MCF 10A (cell line): ENCODE data around the gene SLAMF7. TPM values are rescaled to one million over a fixed set of nuclear protein-coding genes. Genes with fewer than 3 reads are reported as not detected.

ENCODE experiments used
- BruUV-seq: library from RNA; stranded (reverse); fragments of 400-500 nt; replicated peaks from 2 replicates; lab custom pipeline; 2021; lab: Mats Ljungman, UMichigan
- CTCF ChIA-PET: fragments of 300-600 bp; sonication (Branson Sonifier 250); formaldehyde crosslinking; extraction: SDS; loops from one replicate; lab custom pipeline; 2021; ENCODE audit warnings: antibody characterized with exemption, inconsistent platforms; lab: Yijun Ruan, JAX
- POLR2A ChIA-PET: fragments of 300-600, 350-650 bp; sonication (Branson Sonifier 250); formaldehyde crosslinking; extraction: SDS; loops from one replicate; lab custom pipeline; 2020; ENCODE audit warnings: antibody characterized with exemption, inconsistent platforms; lab: Yijun Ruan, JAX
- DNase-seq: peaks from one replicate; pipeline ENCODE4 v3.0.0-alpha.2; 2018; ENCODE audit not compliant: unreplicated experiment
- H3K27ac Mint-ChIP-seq: one replicate; pipeline ENCODE4 v1.8.0; 2022; ENCODE audit warnings: mild to moderate bottlenecking, low read depth, mixed read lengths; ENCODE audit not compliant: unreplicated experiment
- H3K27me3 Mint-ChIP-seq: one replicate; pipeline ENCODE4 v1.8.0; 2022; ENCODE audit warnings: mixed read lengths; ENCODE audit not compliant: insufficient read depth, unreplicated experiment
- H3K36me3 Mint-ChIP-seq: one replicate; pipeline ENCODE4 v1.8.0; 2022; ENCODE audit warnings: mild to moderate bottlenecking, moderate library complexity, mixed read lengths; ENCODE audit not compliant: insufficient read depth, unreplicated experiment
- H3K4me1 Mint-ChIP-seq: one replicate; pipeline ENCODE4 v1.8.0; 2022; ENCODE audit warnings: mixed read lengths; ENCODE audit not compliant: insufficient read depth, unreplicated experiment
- H3K4me3 Mint-ChIP-seq: one replicate; pipeline ENCODE4 v1.8.0; 2022; ENCODE audit warnings: mild to moderate bottlenecking, moderate library complexity, mixed read lengths; ENCODE audit not compliant: unreplicated experiment
- H3K9me3 Mint-ChIP-seq: one replicate; pipeline ENCODE4 v1.8.0; 2022; ENCODE audit warnings: mixed read lengths; ENCODE audit not compliant: unreplicated experiment
- intact Hi-C: fragments of 100-400 bp; cut with micrococcal nuclease; formaldehyde crosslinking; loops from 2 replicates; pipeline ENCODE4 v1.14.1; 2022
- total RNA-seq: library from RNA; stranded (reverse); gene quantifications from 2 replicates; pipeline ENCODE4 v1.2.3, GENCODE V29; 2022
- TF ChIP-seq, protein P1 (sequence below): fragments of 200-600 bp; IDR thresholded peaks from one replicate; pipeline ENCODE4 v1.8.0; 2022; ENCODE audit warnings: antibody characterized with exemption, mild to moderate bottlenecking; ENCODE audit not compliant: unreplicated experiment

The SLAMF7 gene
- total RNA-seq, 1 experiment from 2014 or later = 8.6 TPM

DNA sequence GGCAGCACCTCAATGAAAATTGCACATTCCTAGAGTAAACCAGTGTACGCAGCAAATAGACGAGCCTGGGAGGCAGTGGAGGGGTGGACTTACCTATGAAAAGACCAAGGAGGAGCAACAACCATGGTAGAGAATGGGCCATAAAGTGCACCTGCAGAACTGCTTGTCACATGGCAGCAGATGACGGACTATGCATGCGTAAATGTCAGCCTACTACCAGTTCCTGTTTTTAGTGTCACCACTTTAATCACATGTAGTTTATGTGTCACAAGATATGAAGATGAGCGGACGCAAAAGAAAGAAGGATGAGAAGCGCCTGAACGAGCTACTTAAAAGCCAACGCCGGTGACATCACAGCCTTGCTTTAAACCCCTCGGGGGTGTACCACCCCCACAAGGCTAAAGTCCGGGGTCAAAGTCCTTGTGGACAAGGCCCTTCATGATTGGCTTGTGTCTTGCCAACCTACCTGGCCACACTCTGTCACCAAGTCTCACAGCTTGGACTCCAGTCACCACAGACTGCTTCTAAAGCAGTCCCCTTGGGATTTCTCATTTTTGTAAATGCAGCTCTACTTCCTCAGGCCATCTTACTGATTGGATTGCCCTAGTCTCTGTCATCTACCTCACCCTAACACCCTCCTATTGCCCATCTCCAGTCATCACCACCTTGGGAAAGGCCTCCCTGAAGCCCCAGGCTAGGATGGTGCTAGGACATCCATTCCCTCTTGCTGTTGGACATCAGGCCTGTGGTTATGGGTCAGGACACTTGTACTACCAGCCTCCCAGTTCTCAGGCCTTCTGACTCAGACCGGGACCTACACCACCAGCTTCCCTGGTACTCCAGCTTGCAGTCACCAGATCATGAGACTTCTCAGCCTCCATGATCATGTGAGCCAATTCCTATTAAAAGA, 50.9 kb downstream of the SLAMF7 start:
- Mint-ChIP-seq H3K4me3 (no peak overlapping the region), H3K27me3 (no peaks in the 10 kb centered on the region), H3K4me1 (peaks cover 7% of the 10 kb centered on the region), H3K27ac (no peak overlapping the region), H3K9me3 (no peaks in the 10 kb centered on the region), H3K36me3 (peaks cover 5% of the 10 kb centered on the region)
- CTCF ChIA-PET = interaction anchor here (0.6 to 1.5 kb wide), 6 partner anchors 8 to 592 kb away, joined by 3 to 4 read pairs (median 3); no protein-coding TSS in a partner anchor
- intact Hi-C loops = no loop called here
- TF ChIP-seq, protein P1, sequence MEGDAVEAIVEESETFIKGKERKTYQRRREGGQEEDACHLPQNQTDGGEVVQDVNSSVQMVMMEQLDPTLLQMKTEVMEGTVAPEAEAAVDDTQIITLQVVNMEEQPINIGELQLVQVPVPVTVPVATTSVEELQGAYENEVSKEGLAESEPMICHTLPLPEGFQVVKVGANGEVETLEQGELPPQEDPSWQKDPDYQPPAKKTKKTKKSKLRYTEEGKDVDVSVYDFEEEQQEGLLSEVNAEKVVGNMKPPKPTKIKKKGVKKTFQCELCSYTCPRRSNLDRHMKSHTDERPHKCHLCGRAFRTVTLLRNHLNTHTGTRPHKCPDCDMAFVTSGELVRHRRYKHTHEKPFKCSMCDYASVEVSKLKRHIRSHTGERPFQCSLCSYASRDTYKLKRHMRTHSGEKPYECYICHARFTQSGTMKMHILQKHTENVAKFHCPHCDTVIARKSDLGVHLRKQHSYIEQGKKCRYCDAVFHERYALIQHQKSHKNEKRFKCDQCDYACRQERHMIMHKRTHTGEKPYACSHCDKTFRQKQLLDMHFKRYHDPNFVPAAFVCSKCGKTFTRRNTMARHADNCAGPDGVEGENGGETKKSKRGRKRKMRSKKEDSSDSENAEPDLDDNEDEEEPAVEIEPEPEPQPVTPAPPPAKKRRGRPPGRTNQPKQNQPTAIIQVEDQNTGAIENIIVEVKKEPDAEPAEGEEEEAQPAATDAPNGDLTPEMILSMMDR = no peak
- BruUV-seq = no TSS peak
- DNase-seq = no peak
- POLR2A ChIA-PET = interaction anchor here (0.6 kb wide), 1 partner anchor 57 kb away, joined by 4 read pairs; no protein-coding TSS in a partner anchor

DNA sequence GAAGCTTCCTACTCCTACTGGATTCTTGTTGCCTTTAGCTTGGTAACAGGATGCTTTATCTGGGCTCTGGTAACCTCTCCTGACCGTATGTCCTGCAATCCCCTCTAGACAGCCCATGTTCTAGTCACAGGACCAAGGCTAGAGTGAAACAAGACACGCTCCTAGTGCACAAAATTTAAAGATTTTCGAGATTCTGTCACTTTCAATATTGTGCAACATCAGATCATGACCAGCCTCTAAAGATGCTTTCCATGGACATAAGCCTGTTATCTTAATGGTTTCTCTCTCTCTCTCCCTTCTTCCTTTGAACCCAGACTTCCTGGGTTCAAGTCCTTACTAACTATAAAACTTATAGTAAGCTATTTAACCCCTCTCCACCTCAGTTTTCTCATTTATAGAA, 55.3 kb downstream of the SLAMF7 start:
- CTCF ChIA-PET = interaction anchor here (0.7 to 4.4 kb wide), 13 partner anchors 9 to 959 kb away, joined by 3 to 27 read pairs (median 5); no protein-coding TSS in a partner anchor
- Mint-ChIP-seq H3K36me3 (peaks cover 5% of the 10 kb centered on the region), H3K27me3 (no peaks in the 10 kb centered on the region), H3K4me3 (no peak overlapping the region), H3K4me1 (peaks cover 7% of the 10 kb centered on the region), H3K9me3 (no peaks in the 10 kb centered on the region), H3K27ac (no peak overlapping the region)
- POLR2A ChIA-PET = interaction anchor here (1.1 to 1.9 kb wide), 3 partner anchors 20 to 226 kb away, joined by 3 to 7 read pairs (median 6); partner anchors contain the start of gene F11R
- intact Hi-C loops = no loop called here
- no peak for DNase-seq
- no TSS peak for BruUV-seq
- TF ChIP-seq, protein P1 = no peak

DNA sequence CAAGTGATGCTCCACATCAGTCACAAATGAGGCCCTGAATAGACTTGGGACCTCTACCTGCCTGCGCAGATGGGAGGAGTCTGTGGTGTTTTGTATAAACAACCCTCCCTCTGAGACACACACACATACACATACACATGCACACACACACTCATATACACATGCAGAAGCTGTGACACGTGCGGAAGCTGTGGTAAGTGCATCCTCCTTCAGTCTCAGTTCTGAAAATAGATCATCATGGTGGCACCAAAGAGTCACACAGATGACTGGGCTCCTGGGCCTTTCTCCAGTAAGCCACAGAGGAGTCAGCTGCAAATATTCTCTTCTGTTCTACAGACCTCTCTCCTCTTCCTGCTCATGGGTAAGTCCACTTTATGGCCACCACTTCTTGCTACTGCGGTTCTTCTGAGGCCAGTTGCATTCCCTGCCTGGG, 56.9 kb downstream of the SLAMF7 start, which contains the start of gene LY9:
TSS of gene LY9 (plus strand) at position 224 of the 433 bp plus-strand sequence. CDS start at position 238, 14 bp downstream.
- no peaks in the 10 kb centered on the region for H3K9me3 Mint-ChIP-seq

More for the DNA sequence above, 56.9 kb downstream of the SLAMF7 start, which contains the start of gene LY9:
- Mint-ChIP-seq H3K4me3 (no peak within 1 kb of the TSS), H3K27ac (no peak within 1 kb of the TSS), H3K27me3 (no peaks in the 10 kb centered on the region), H3K36me3 (peaks cover 5% of the 10 kb centered on the region), H3K4me1 (peaks cover 7% of the 10 kb centered on the region)
- no peak for DNase-seq
- POLR2A ChIA-PET = interaction anchor here (1.7 kb wide), 1 partner anchor 225 kb away, joined by 6 read pairs; the partner anchor contains the start of gene F11R
- TF ChIP-seq, protein P1 = no peak
- intact Hi-C loops = no loop called here
- BruUV-seq = no TSS peak
- CTCF ChIA-PET = interaction anchor here (0.8 to 4.4 kb wide), 5 partner anchors 20 to 194 kb away, joined by 3 to 27 read pairs (median 14); no protein-coding TSS in a partner anchor
